ENCODE data around the gene SKOR1.

The SKOR1 gene

DNA sequence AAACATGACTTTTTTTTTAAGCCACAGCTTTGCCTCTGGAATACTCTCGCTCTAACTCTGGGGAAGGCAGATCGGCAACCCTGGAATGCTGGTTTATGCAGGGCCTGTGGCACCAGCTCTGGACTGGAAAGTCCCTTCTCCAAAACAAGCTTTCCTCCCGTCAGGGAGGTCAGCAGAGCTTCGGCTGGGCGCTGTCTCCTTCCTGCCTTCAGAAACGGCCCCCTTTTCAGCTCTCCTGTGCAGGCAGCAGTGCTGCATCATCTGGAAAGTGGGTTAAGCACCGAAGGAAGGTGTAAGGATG lies 42.7 kb upstream of the SKOR1 start:
- Histone ChIP-seq H3K4me3 (ENCODE audit: low read depth in 1 of 5, low read length in 5 of 5) (no peak overlapping the region), H3K4me1 (ENCODE audit: control insufficient read depth in 5 of 5, insufficient read depth in 5 of 5, low read length in 5 of 5) (no peaks in the 10 kb centered on the region), H3K36me3 (ENCODE audit: control insufficient read depth in 5 of 5, insufficient read depth in 5 of 5, low read length in 5 of 5) (peaks cover 7 to 23% (median 11%) of the 10 kb centered on the region in 5 donors)

DNA sequence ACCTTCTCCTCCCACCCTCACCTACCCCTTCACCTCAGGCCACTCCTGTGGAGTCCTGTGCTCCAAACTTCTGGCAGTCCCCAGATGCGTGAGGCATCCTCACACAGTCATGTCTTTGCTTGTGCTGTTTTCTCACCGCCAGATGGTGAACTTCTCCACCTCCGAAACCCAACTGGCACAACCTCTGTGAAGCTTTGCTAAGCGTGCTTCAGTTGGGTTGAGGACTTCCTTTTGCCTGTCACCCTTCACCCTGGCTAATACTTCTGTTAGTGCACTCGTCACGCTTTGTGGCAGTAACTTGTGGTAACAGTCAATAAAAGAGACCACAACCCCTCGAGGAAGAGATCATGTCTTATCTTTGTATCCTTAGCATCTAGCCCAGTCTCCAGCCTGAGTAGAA lies 42.0 kb upstream of the SKOR1 start:
- H3K36me3 ChIP-seq (ENCODE audit: control insufficient read depth in 5 of 5, insufficient read depth in 5 of 5, low read length in 5 of 5) = peaks cover 7 to 23% (median 11%) of the 10 kb centered on the region in 5 donors
- no peaks in the 10 kb centered on the region for H3K27me3 ChIP-seq (ENCODE audit: control insufficient read depth in 5 of 5, insufficient read depth in 4 of 5, low read length in 5 of 5)
- no peaks in the 10 kb centered on the region for H3K4me1 ChIP-seq (ENCODE audit: control insufficient read depth in 5 of 5, insufficient read depth in 5 of 5, low read length in 5 of 5)
- H3K9me3 ChIP-seq (ENCODE audit: control insufficient read depth in 5 of 5, low read length in 5 of 5) = no peaks in the 10 kb centered on the region
- H3K4me3 ChIP-seq (ENCODE audit: low read depth in 1 of 5, low read length in 5 of 5) = no peak overlapping the region
- no peak overlapping the region for H3K9ac ChIP-seq (ENCODE audit: low read length in 5 of 5)
- H3K27ac ChIP-seq (ENCODE audit: low read depth, low read length) = no peak overlapping the region

More for the DNA sequence above, 42.7 kb upstream of the SKOR1 start:
- Histone ChIP-seq H3K27ac (ENCODE audit: low read depth, low read length) (no peak overlapping the region), H3K9ac (ENCODE audit: low read length in 5 of 5) (no peak overlapping the region), H3K9me3 (ENCODE audit: control insufficient read depth in 5 of 5, low read length in 5 of 5) (no peaks in the 10 kb centered on the region), H3K27me3 (ENCODE audit: control insufficient read depth in 5 of 5, insufficient read depth in 4 of 5, low read length in 5 of 5) (no peaks in the 10 kb centered on the region)

DNA sequence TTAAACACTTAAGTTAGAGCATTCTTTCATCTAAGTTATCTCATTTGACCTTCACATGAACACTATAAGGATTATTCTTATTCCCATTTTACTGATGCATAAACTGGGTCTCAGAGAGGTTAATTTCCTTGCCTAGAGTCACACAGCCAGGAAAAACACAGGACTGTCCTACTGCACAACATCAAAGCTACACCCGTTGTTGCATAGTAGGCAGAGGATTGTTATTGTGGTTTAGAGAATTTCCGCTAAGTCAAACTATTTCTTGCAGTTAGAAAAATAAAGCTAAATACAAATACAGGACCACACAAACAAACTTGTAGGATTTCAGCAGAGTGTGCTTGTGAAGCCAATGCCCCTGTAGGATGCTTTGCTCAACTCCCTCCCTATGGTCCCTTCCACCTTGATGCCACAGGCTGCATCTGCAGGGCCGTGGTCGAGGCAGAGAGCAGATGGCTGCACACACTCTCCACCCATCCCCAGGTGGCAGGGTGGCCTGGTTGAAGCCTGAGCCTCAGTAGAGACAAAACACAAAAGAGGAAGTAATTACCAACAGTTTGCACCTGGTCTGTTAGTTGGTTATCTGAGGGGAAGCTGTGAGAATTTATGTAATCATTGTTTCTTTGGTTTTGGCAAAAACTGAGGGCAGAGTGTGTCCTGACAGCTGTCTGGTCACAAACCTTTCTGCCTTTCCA lies 41.1 kb upstream of the SKOR1 start:
- H3K27ac ChIP-seq (ENCODE audit: low read depth, low read length) = no peak overlapping the region

DNA sequence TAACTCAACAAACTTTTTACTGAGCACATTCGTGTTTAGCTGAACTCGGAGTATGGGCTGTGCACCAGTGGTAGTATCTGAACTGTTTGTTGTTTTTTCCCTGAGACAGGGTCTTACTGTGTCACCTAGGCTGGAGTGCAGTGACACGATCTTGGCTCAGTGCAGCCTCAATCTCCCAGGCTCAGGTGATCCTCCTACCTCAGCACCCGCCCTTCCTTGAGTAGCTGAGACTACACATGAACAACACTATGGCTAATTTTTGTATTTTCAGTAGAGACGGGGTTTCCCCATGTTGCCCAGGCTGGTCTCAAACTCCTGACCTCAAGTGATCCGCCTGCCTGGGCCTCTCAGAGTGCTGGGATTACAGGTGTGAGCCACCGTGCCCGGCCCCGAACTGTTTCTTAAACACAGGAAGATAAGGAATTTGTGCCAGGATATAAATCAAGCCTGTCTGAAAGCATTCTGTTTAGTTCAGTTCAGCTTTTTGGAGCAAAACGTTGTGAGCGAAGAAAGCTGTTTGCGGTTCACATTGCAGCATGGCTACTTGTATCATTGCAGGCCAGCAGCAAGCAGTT lies 40.4 kb upstream of the SKOR1 start:
- Histone ChIP-seq H3K4me3 (ENCODE audit: low read depth in 1 of 5, low read length in 5 of 5) (no peak overlapping the region), H3K36me3 (ENCODE audit: control insufficient read depth in 5 of 5, insufficient read depth in 5 of 5, low read length in 5 of 5) (peaks cover 6 to 23% (median 13%) of the 10 kb centered on the region in 5 donors), H3K9ac (ENCODE audit: low read length in 5 of 5) (no peak overlapping the region), H3K4me1 (ENCODE audit: control insufficient read depth in 5 of 5, insufficient read depth in 5 of 5, low read length in 5 of 5) (no peaks in the 10 kb centered on the region), H3K27ac (ENCODE audit: low read depth, low read length) (no peak overlapping the region), H3K27me3 (ENCODE audit: control insufficient read depth in 5 of 5, insufficient read depth in 4 of 5, low read length in 5 of 5) (no peaks in the 10 kb centered on the region), H3K9me3 (ENCODE audit: control insufficient read depth in 5 of 5, low read length in 5 of 5) (no peaks in the 10 kb centered on the region)

More for the DNA sequence above, 41.1 kb upstream of the SKOR1 start:
- H3K4me3 ChIP-seq (ENCODE audit: low read depth in 1 of 5, low read length in 5 of 5) = no peak overlapping the region
- H3K9me3 ChIP-seq (ENCODE audit: control insufficient read depth in 5 of 5, low read length in 5 of 5) = no peaks in the 10 kb centered on the region
- peaks cover 7 to 23% (median 11%) of the 10 kb centered on the region in 5 donors for H3K36me3 ChIP-seq (ENCODE audit: control insufficient read depth in 5 of 5, insufficient read depth in 5 of 5, low read length in 5 of 5)
- no peaks in the 10 kb centered on the region for H3K27me3 ChIP-seq (ENCODE audit: control insufficient read depth in 5 of 5, insufficient read depth in 4 of 5, low read length in 5 of 5)
- no peak overlapping the region for H3K9ac ChIP-seq (ENCODE audit: low read length in 5 of 5)
- no peaks in the 10 kb centered on the region for H3K4me1 ChIP-seq (ENCODE audit: control insufficient read depth in 5 of 5, insufficient read depth in 5 of 5, low read length in 5 of 5)

DNA sequence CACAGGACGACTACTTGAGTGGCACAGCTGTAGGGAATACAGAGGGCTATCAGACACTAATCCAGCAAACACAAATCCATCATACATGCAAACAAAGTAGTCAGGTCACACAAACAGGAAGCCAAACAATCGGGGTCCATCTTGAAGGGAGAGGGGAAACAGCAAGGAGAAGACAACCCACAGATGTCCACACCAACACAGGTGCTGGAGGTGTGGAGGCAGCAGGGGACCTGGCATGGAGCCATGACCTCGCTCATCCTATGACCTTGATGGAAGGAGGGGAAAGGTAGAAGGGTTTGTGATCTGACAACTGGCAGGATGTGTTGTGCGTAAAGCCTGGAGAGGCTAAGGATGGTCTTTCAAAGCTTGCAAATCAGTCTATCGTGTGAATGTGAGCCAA lies 39.9 kb upstream of the SKOR1 start:
- H3K4me1 ChIP-seq (ENCODE audit: control insufficient read depth in 5 of 5, insufficient read depth in 5 of 5, low read length in 5 of 5) = no peaks in the 10 kb centered on the region
- H3K27me3 ChIP-seq (ENCODE audit: control insufficient read depth in 5 of 5, insufficient read depth in 4 of 5, low read length in 5 of 5) = no peaks in the 10 kb centered on the region
- no peak overlapping the region for H3K27ac ChIP-seq (ENCODE audit: low read depth, low read length)
- no peak overlapping the region for H3K4me3 ChIP-seq (ENCODE audit: low read depth in 1 of 5, low read length in 5 of 5)
- no peaks in the 10 kb centered on the region for H3K9me3 ChIP-seq (ENCODE audit: control insufficient read depth in 5 of 5, low read length in 5 of 5)
- no peak overlapping the region for H3K9ac ChIP-seq (ENCODE audit: low read length in 5 of 5)
- H3K36me3 ChIP-seq (ENCODE audit: control insufficient read depth in 5 of 5, insufficient read depth in 5 of 5, low read length in 5 of 5) = peaks cover 3 to 23% (median 15%) of the 10 kb centered on the region in 5 donors

DNA sequence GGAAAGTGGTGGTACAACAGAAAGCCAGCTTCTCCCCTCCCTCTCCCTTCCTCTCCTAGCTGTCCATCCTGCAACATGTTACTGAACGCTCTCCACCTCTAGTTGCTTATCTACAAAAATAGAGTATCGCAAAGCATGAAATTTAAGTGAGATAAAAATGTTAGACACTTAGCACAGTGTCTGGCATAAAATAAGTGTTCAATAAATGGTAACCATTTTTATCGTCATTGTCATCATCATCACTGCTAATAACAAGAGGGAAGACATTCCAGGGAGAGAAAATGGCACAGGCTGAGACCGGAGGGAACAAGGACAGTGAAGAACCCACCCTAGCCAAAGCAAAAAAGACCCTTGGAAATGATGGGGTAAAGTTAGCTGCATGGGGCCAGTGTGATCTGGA lies 38.7 kb upstream of the SKOR1 start:
- no peak overlapping the region for H3K27ac ChIP-seq (ENCODE audit: low read depth, low read length)
- H3K27me3 ChIP-seq (ENCODE audit: control insufficient read depth in 5 of 5, insufficient read depth in 4 of 5, low read length in 5 of 5) = no peaks in the 10 kb centered on the region
- peaks cover 3 to 23% (median 15%) of the 10 kb centered on the region in 5 donors for H3K36me3 ChIP-seq (ENCODE audit: control insufficient read depth in 5 of 5, insufficient read depth in 5 of 5, low read length in 5 of 5)
- no peak overlapping the region for H3K9ac ChIP-seq (ENCODE audit: low read length in 5 of 5)
- H3K4me1 ChIP-seq (ENCODE audit: control insufficient read depth in 5 of 5, insufficient read depth in 5 of 5, low read length in 5 of 5) = no peaks in the 10 kb centered on the region
- no peaks in the 10 kb centered on the region for H3K9me3 ChIP-seq (ENCODE audit: control insufficient read depth in 5 of 5, low read length in 5 of 5)
- H3K4me3 ChIP-seq (ENCODE audit: low read depth in 1 of 5, low read length in 5 of 5) = no peak overlapping the region

DNA sequence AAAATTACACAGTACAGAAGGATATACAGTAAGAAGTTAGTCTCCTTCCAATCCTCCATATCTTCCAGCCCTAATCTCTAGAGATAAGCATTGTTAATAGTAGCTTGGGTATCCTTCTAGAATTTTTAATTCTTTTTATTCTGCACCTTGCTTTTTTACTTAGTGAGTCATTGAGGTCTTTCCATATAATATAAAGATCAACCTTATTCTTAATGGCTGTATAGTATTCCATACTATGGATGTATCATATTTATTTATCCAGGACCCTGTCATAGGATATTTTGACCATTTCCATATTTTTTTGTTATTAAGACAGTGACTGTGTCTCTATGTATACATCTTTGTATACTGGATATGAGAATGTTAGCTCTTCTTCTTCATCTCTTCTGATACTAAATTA lies 36.3 kb upstream of the SKOR1 start:
- peaks cover 0 to 16% (median 5%) of the 10 kb centered on the region in 5 donors for H3K36me3 ChIP-seq (ENCODE audit: control insufficient read depth in 5 of 5, insufficient read depth in 5 of 5, low read length in 5 of 5)
- H3K4me1 ChIP-seq (ENCODE audit: control insufficient read depth in 5 of 5, insufficient read depth in 5 of 5, low read length in 5 of 5) = no peaks in the 10 kb centered on the region
- no peaks in the 10 kb centered on the region for H3K9me3 ChIP-seq (ENCODE audit: control insufficient read depth in 5 of 5, low read length in 5 of 5)
- no peak overlapping the region for H3K27ac ChIP-seq (ENCODE audit: low read depth, low read length)
- no peaks in the 10 kb centered on the region for H3K27me3 ChIP-seq (ENCODE audit: control insufficient read depth in 5 of 5, insufficient read depth in 4 of 5, low read length in 5 of 5)
- no peak overlapping the region for H3K9ac ChIP-seq (ENCODE audit: low read length in 5 of 5)
- H3K4me3 ChIP-seq (ENCODE audit: low read depth in 1 of 5, low read length in 5 of 5) = no peak overlapping the region

DNA sequence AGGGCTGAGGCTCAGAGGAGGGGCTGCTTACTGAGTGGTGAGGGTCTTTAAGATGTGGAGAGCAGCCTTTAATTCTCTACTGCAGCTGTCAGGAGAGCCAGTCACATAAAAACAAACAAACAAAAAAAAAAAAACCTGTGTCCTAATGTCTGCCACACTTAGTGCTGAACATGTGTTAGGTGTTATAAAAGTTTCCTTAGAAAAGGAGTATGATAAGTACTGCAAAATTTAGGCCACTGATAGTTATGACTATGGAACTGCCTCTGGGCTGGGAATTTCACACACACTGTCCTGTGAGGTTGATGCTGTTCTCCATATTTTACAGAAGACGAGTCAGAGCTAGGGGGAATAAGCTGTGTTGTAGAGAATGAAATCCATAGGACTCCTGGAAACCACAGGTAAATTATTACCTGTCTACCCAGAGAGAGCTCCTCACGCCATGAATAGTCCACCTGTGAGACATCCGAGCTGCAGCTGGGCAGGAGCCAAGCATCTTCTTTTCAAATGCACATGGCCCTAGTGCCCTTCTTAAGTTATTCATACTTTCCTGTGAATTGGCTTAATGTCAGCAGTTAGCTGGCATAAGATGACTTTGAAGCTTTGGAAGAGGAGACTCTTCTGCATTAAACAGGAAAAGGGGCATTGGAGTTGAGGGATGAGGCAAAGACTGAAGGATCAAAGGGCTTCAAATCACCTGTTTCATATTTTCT lies 34.5 kb upstream of the SKOR1 start:
- Histone ChIP-seq H3K27me3 (ENCODE audit: control insufficient read depth in 5 of 5, insufficient read depth in 4 of 5, low read length in 5 of 5) (no peaks in the 10 kb centered on the region), H3K4me1 (ENCODE audit: control insufficient read depth in 5 of 5, insufficient read depth in 5 of 5, low read length in 5 of 5) (no peaks in the 10 kb centered on the region), H3K36me3 (ENCODE audit: control insufficient read depth in 5 of 5, insufficient read depth in 5 of 5, low read length in 5 of 5) (peaks cover 0 to 8% (median 3%) of the 10 kb centered on the region in 5 donors), H3K9me3 (ENCODE audit: control insufficient read depth in 5 of 5, low read length in 5 of 5) (peaks cover 0 to 7% (median 4%) of the 10 kb centered on the region in 5 donors), H3K4me3 (ENCODE audit: low read depth in 1 of 5, low read length in 5 of 5) (no peak overlapping the region), H3K27ac (ENCODE audit: low read depth, low read length) (no peak overlapping the region), H3K9ac (ENCODE audit: low read length in 5 of 5) (no peak overlapping the region)

DNA sequence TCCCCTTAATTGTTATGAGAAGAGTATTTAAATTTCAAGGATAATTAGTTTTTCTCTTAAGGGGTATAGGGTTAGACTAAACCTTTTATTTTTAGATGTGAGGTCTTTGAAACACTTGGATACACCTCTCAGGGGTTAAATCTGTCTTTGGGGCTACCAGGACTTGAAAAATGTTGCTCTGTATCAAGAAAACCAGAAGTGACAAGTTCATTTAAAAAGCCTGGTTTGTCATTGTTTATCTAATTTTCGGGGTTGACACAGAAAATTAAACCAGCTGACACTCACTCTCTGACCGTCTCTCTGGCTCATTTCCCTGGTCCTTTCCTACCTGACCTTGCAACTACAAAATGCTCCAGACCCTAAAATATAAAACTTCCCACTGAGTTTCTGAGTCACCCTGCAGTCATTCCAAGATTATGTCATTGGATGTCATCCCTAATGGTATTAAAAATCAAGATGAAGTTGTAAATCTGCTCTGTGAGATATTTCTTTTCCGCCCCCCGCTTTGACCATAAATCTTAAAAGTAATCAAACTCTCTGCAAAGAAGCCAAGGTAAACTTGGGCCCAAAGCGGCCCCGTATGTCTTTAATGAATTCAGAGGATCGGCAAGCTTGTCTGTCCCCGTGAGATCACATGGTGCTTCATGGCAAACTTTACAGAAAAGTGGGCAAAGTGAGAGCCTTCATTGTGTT lies 32.9 kb upstream of the SKOR1 start:
- peaks cover 0 to 12% (median 0%) of the 10 kb centered on the region in 5 donors for H3K4me1 ChIP-seq (ENCODE audit: control insufficient read depth in 5 of 5, insufficient read depth in 5 of 5, low read length in 5 of 5)
- H3K4me3 ChIP-seq (ENCODE audit: low read depth in 1 of 5, low read length in 5 of 5) = no peak overlapping the region
- H3K27me3 ChIP-seq (ENCODE audit: control insufficient read depth in 5 of 5, insufficient read depth in 4 of 5, low read length in 5 of 5) = no peaks in the 10 kb centered on the region
- peaks cover 0 to 5% (median 3%) of the 10 kb centered on the region in 5 donors for H3K36me3 ChIP-seq (ENCODE audit: control insufficient read depth in 5 of 5, insufficient read depth in 5 of 5, low read length in 5 of 5)
- H3K9ac ChIP-seq (ENCODE audit: low read length in 5 of 5) = no peak overlapping the region
- H3K27ac ChIP-seq (ENCODE audit: low read depth, low read length) = no peak overlapping the region
- H3K9me3 ChIP-seq (ENCODE audit: control insufficient read depth in 5 of 5, low read length in 5 of 5) = peaks cover 0 to 7% (median 4%) of the 10 kb centered on the region in 5 donors

All from subcutaneous abdominal adipose tissue (tissue), 5 donors.